NCI-H526 treated with DMSO at 0.1 percent for 48 hours (cell line): Measurements from ENCODE around the gene ZNF554.
"Not testable (repeated sequence)": the region's sequence is repeated elsewhere in the genome, so short reads cannot be mapped to it uniquely, and the experiment has no call there.

Experiments
- DNase-seq: peaks from one replicate; lab custom pipeline; 2025; lab: John Stamatoyannopoulos, UW

ZNF554 gene

GRCh38 chr19:2807379-2808128 is 12.1 kb upstream of the ZNF554 start:
- DNase-seq = no peak

- no peak for DNase-seq
Measured at GRCh38 chr19:2808129-2808941, 11.3 kb upstream of the ZNF554 start.

GRCh38 chr19:2809387-2810140 is 10.1 kb upstream of the ZNF554 start:
- DNase-seq = no peak

- DNase-seq = no peak
Measured at GRCh38 chr19:2810141-2811091, 9.3 kb upstream of the ZNF554 start.

- DNase-seq = no peak
Measured at GRCh38 chr19:2811221-2811722, 8.4 kb upstream of the ZNF554 start.

GRCh38 chr19:2811735-2812413 is 7.8 kb upstream of the ZNF554 start:
- no peak for DNase-seq

GRCh38 chr19:2812414-2813234 is 7.0 kb upstream of the ZNF554 start:
- DNase-seq = no peak

GRCh38 chr19:2813235-2814160 is 6.2 kb upstream of the ZNF554 start:
- no peak for DNase-seq

- no peak for DNase-seq
Measured at GRCh38 chr19:2814426-2814825, 5.2 kb upstream of the ZNF554 start.

GRCh38 chr19:2815191-2815614 is 4.5 kb upstream of the ZNF554 start:
- no peak for DNase-seq

GRCh38 chr19:2815923-2816322 is 3.7 kb upstream of the ZNF554 start:
- DNase-seq = no peak

GRCh38 chr19:2816641-2817040 is 3.0 kb upstream of the ZNF554 start:
- no peak for DNase-seq

- not testable (repeated sequence) for DNase-seq
Measured at GRCh38 chr19:2817237-2817829, 2.3 kb upstream of the ZNF554 start.

- DNase-seq = no peak
Measured at GRCh38 chr19:2820112-2820702, 539 bp downstream of the ZNF554 start.

- no peak for DNase-seq
Measured at GRCh38 chr19:2822846-2823245, 3.2 kb downstream of the ZNF554 start.

- no peak for DNase-seq
Measured at GRCh38 chr19:2823646-2824045, 4.0 kb downstream of the ZNF554 start.

- no peak for DNase-seq
Measured at GRCh38 chr19:2824129-2824528, 4.5 kb downstream of the ZNF554 start.

GRCh38 chr19:2827022-2827421 is 7.4 kb downstream of the ZNF554 start:
- no peak for DNase-seq
